ENCODE data around the gene S1PR5.

- TF ChIP-seq CTCF (IDR thresholded peaks at IDR 0.05; ENCODE audit: borderline replicate concordance, extremely low read depth, low read length, poor library complexity, severe bottlenecking), result no peak
- no peak for TF ChIP-seq EZH2 (IDR thresholded peaks at IDR 0.05; ENCODE audit: borderline replicate concordance, low read depth, low read length, severe bottlenecking)
These were observed 25.8 kb upstream of the S1PR5 start for GRCh38 chr19:10543059-10543419.
